Globus pallidus (tissue), 1 donor: ENCODE data around the gene RERE.

ENCODE experiments used
- DNase-seq: peaks from one replicate; pipeline ENCODE4 v3.0.0-alpha.2; 2015; ENCODE audit warnings: low spot score

Gene RERE

DNA sequence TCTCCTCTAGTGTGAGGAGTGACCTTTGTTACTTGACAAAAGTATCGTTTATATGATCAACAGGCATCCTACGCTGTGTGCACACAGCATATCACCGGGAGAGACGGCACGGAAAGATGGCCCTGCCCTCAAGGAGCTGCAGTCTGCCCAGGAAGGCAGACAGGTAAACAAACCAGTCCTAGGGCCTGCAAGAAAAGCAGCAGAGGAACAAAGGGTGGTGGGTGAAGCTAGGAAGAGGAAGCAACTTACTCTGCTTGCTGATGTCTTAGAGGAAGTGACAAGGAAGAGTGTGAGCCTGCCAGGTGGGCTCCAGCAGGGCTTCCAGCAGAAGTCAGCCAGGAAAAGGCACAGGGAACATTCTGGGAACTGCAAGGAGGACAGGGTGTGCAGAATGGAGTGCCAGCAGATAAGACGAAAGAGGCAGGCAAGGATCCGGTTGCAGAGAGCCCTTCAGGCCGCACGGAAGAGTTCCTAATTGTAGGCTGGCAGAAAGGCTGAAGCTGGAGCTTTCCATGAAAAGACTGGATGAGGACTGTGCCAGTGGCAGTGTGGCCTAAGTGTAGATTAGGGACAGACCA lies 392.8 kb downstream of the RERE start:
- DNase-seq = peak; percentile 42

DNA sequence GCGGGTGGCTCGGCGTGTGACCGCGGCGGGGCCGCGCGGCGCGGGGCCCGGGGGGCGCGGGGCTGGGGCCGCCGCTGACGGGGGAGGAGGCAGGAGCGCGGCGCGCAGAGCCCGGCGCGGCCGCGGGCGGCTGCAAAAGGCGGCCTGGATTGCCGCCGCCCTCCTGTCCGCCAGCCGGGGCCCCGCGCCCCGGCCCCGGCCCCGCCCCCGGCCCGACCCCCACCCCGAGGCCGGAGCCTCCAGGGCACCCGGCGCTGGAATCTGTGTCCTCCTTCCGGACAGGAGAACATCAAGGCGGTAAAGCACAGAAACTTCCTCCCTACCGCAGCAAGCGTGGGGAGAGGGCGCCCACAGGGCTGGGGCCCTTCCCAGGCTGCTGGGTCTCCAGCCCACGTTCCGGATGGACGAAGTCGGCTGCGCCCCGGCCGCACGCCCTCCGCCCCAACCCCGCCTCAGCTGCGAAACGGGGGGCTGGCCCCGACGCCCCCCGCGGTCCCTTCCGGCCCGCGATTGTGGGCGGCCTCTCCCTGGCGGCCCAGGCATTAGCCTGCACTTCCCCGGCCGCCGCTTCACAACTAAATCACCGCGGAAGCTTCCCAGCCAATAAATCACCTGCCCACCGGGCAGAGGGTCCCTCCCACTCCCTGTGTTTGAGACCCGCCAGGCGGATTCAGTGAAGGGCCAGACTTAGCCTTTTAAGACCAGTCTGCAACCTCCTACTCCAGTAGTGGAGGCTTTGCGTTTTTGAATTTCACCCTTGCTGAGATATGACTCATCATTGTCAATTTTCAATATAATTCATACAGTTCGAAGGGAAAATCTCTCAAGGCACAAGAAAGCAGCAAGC lies 393.5 kb downstream of the RERE start:
- DNase-seq = no peak

DNA sequence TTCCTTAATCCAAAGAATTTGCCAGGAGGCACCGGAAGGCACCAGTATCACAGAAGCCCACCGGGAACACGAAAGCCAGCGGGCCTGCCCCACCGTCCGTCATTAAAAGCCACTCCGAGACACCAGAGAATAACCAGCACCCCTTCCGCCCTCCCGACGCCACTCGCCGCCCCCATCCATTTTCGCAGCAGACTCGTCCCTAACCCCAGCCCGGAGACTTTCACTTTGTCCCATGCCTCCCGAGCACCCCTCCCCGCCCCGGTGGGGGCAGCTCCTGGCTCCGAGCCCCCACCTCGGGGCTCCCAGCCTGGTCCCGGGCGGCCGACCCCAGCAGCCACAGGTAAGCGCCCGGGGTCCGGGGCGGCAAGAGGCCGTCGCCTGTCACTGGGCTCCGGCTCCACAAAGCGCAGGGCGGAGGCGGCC lies 394.2 kb downstream of the RERE start:
- no peak for DNase-seq

DNA sequence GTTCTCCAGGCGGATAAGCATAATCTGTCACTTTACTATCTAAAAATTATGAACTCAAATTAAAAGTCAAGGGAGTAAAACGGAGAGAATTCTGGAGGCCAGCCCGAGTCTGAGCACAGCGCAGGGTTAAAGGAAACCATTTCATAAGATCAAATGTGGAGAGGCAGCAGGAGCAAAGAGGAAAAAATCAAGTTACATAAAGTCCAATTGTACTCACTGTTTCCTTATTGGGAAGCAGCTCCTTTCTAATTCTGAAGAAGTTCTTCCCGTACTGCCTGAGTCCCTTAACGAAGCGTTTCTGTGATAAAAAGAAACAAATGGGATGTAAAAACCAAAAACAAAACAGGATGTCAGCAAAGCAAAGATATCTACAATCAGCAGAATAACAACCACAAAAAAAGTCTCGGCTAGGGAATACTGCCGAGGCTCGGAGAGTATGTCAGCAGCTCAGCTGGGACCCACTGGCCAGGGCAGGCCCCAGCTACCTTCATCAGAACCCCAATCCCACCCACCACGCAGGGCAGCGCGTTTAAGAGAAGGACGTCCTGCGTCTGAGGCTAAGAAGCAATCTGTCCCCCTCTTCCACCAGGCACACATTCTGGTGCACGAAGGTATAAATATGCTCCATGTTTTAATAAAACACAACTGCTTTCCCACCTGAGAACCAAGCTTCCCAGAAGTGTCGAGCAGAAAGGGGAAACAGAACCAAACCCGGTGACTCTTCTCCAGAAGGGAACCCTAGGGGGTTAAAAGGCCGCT lies 394.8 kb downstream of the RERE start:
- DNase-seq = peak; percentile 43

DNA sequence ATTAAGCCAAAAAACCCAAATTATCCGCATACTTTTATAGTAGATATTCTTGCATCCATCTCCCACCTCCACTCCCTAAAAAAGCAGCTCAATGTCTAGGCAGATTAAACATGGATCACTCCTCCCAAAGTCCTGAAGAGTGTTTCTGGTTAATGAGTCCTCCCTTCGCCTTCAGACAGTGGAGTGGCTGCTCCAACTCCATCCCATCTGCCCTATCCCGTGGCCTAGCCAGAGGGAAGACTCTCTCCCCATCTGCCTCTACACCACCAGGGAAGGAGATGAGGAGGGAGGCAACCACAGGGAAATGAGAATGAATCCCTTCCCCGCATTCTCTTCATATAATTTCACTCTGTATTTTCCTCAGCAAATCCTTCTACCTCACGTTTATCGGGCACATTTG lies 395.7 kb downstream of the RERE start:
- DNase-seq = no peak

DNA sequence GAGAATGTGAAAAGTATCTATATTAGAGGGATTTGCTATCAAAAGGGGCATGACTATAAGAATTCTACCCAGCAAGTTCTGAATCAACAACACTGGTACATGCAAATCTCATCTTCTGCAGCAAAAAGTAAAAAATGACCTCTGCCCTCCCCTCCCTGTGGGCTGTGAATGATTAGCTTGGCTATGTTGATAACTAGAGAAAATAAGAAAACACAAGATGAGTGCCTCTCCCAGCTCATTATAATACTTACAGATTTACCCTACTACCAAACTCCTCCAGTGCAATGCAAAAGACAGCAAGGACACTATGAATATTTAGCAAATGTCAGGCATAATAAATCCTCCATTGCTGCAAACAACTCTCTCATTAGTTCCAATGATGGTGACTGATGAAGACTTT lies 397.1 kb downstream of the RERE start:
- DNase-seq = no peak

DNA sequence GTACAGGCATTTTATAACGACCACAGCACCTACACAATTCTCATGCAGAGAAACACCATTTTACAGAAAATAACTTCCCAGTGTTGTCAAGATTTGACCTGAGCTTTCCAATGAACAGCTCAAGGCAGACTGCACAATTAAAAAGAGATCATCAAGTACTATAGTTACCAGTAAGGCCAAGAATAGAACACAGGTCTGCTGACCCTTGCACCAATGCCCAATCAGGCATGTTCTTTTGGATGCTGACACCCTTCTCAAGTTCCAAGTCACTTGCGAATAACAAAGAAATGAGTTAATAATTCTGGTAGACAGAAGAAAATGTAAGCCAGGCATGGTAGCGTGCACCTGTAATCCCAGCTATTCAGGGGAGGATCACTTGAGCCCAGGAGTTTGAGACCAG lies 397.6 kb downstream of the RERE start:
- DNase-seq = no peak

DNA sequence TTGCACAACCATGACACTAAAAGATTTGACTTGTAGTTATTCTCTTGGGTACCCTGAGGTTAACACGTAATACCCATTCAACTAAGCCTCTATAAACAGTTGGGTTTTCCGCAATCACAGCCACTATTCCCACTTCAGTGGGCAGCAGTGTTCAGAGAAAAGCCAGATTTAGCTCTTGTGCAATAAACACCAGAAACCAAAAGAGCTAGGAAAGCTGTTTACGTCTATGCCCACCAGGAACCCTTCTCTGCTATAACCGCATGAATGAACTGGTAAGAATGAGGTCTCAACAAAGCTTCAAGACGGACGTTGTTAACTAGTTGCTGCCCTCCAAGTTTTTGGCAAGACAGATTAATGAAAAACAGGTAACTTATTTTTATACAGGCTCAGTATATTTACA lies 398.3 kb downstream of the RERE start:
- DNase-seq = no peak

DNA sequence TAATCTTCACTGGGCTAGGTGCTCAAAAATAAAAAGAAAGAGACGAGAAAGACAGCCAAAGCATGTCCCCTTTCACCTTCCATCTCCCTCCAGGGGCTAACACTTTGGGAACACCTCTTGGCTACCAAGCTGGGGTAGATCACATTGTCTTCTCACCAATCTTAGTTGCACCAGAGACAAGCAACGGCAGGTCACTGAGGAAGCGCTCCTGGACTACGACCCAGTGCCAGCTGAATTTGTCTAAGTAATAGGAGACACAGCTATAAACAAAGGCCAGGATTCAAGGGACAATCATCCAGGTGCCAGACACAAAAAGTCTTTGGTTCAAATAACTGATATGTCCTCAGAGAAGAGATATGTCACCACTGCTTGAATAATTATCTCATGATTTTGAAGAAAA lies 399.1 kb downstream of the RERE start:
- no peak for DNase-seq

DNA sequence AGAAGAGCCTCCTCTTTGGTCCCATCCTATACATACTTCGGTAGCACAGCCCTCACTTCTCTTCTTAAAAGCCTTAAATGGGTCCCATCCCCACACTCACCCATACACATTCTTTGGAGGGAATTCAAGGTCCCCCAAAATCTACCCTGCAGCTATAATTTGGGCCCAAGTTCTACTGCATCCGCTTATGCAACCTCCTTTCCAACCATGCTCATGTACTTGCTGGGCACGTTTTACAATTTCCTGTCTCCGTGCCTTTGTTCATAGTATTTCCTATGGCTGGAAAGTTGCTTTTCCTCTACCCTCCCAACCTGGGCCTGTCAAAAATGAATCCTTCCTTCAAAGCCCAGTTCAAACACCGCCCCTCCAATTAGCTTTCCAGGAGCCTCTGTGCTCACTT lies 399.8 kb downstream of the RERE start:
- DNase-seq = no peak

DNA sequence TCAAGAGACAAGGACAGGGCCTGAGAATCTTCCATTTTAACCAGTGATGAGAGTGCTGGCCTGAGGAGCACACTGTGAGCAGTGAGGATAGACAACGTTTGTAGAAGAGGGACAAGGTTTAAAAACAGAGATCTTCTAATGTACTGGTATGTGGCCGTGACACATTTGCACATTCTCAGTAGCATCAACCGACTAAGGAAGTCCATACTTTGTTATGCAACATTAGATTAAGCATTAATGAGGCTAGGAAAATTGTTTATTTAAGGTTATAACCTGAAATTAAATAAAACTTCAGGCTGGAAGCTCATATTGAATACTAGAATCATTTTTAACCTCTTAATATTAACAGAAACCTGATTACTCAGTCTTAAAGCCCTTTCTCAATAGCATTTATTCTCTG lies 400.6 kb downstream of the RERE start:
- no peak for DNase-seq

DNA sequence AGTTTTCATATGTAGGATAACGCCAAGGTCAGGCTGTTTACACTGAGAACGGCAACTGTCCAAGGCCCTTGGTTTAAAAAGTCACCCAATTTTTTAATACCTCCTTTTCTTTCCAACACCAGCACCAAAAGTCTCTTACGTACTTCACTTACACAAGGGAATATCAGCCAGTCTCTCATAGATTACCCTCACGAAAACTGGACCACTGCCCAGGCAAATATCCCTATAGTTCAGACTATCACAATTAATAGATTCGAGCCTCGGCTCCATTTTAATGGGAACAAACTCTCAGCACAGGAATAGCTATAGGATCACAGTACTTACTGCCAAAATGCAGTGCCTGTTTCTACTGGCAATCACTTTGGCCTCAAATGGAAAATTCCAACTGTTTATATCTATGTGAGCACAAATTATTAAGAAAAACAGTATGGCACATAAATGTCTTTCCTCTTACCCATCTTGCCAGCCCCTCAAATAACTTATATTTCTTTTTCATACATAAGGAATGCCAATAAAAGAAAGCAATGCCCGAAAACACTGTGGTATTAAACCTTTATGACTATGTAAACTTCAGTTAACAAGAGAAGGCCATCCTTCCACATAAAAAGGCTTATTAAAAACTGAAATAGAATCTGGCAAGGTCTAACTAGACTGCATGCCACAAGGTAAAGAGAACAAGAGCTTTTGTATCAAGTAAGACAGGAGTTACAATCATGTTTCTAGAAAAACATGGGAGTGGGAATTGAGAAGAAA lies 401.7 kb downstream of the RERE start:
- no peak for DNase-seq

DNA sequence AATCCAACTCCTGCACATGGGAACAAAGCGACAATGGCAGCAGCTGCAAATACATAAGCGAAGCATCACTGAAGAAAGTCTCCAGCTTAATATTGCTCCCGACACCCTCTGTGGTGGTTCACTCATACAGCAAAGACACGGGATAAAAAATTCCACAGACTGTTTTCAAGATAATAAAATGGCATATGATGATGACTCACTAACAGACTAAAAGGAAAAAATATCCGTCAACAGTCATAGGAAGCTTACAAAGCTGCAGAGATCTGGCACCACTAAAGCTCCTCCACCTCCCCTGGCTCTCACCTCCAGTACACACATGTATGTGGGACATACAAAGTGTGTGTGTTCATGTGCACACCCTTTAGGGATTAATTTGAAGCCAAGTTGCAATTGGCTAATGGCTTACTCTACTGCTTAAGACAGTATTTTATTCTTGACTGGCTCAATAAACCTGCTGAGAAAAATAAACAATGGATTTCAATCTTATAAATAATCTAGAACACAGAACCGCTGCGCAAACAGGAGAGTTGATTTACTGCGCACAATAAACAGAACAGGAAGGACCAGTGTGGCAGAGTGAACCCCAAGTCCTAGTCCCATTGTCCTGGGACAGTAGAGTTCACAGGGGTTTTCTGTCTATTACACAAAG lies 405.1 kb downstream of the RERE start:
- DNase-seq = no peak

DNA sequence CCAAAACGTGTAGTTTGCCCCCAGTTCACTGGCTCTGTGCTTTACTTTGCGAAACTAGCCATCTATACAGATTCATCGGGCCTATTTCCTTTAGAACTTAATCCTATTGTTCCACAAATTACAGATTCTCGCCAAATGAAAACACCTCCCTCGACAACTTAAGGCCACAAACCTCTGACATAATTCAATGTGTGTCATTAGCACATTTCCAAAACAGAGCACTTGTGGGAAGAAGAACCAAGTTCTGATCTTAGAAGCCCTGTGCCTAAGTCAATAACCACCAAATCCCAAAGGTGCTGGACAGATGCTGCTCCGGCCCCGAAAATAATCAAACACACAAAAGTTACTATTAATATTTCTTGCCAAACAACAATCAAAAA lies 405.6 kb downstream of the RERE start:
- no peak for DNase-seq

DNA sequence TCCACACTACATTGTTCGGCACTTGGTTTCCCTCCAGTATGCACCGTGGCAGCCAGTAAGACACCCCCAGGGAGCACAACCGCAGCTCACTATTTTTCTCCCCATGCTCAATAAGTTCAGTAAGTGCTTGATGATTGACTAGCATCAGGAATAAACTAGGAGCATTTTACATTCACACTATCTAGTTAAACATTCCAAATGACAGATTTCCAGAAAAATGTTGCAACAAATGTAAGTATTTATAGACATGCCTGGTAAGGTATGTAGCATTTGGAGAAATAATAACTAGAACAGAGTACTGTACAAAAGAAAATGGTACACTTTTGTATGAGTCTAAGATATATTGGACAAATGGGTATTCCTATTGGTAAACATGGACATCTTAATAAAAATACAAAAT lies 406.6 kb downstream of the RERE start:
- DNase-seq = no peak

DNA sequence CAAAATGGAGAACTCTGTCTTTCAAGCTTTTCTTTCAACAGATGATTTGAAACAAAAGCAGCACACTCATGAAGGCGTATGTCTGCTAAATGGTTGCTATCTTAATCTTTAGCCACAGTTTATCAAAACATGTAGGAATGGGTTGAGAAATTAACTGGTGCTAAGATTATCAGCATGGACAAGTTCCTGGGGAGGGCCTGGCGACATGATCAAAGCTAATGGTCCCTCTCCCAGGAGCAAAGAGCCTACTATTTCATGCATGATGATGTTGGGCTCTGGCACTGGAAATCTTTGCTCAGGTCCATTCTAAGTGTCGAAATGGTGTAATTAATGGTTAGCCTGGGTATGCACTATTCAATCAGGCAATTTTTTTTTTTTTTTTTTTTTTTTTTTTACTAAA lies 407.8 kb downstream of the RERE start:
- DNase-seq = no peak

DNA sequence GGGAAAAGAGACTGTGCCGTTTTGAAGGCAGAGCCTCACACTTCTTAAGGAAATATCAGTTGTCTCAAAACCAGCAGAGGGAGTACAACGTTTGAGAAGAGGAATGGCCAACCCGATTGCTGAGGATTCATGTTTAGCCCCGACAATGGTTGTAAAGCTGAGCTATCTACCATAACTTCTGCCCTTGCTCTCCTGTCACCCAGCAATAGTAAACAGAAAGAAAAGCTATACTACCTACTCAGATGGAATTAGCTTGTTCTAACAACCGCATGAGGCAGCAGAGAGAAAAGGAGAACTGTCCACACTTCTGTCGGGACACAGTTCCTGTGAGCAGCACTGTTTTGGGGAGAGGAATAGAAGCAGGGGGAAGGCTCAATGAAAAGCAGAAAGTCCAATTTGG lies 408.3 kb downstream of the RERE start:
- peak; percentile 62 for DNase-seq

DNA sequence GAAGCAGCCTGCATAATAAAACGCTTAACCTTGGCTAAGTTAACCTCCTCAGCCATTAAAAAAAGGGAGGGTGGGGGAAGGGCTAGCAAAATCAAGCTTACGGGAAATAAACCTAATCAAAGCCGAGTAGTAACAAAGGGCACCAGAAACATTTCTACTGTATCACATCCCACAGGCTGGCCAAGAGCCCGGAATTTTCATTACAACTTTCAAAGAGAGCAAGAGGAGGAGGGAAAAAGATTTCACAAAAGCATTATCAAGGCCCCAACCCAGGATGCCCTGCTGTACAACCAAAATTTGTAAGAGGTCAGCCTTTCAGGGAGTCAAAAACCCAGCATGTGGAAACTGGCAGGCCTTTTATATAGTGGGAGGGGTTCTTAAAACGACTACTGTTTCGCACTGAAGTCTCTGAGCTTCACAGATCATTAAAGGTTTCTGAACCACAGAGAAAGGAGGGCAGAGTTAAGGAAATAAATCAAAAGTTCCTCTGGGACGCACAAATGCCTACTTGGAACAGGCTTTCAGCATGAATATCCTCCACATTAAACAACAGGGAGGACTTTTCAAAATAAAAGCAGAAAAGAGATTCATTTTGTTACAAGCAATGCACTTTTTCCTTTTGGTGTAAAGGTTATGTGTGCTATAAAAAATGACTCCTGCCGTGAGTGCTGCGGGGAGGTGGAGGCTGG lies 409.1 kb downstream of the RERE start:
- DNase-seq = no peak

DNA sequence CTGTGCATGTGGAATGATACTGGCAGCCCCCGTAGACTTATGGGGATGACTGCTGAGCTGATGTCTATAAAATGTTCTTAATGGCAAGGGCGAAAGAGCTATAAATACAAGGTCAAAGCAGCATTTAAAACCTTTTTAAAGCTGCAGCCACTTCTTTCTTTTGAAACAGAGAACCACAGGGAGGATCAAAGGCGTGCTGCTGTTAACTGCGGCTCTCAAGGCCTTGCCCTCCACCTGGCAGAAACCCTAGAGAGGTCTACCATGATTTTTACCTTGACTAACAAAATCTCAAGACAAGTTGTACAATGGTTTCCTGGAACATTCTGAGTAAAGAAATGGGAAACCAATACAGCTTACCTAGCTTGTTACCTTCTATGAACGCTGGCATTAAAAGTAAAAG lies 409.8 kb downstream of the RERE start:
- no peak for DNase-seq

DNA sequence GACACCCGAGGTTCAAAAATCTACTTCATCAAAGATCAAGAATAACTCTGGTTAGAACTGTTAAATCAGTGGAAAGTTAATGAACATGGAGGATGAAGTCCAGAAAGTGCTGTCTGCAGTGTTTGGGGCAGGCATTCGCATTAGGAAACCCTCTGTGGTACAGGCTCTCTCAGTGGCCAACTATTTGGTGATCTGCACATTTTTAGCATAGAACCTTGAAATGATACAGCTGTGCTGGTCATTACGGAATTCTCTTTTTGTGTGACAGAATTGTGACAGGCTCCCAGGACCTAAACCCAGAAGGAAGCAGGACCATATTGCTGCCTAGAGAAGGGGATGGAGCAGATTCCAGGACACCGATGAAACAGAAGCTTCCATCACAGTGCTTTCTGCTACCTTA lies 410.5 kb downstream of the RERE start:
- no peak for DNase-seq

DNA sequence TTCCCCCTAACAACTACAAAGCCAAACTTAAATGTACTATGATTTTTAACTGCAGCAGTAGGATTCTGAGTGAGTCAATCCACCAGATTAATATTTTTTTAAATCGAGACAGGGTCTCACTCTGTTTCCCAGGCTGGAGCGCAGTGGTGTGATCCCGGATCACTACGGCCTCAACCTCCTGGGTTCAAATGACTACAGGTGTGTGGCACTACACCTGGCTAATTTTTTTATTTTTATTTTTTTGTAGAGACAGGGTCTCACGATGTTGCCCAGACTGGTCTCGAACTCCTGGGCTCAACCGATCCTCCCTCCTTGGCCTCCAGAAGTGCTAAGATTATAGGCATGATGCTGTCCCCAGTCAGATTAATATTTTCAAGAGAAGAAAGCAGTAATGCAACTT lies 411.4 kb downstream of the RERE start:
- DNase-seq = no peak
